GM15510 (cell line): ENCODE measurements around the gene PEF1.

ENCODE experiments used
- POLR2A ChIP-seq: IDR thresholded peaks from 3 replicates; pipeline ENCODE4 v1.6.1; 2011; ENCODE audit warnings: borderline replicate concordance; ENCODE audit not compliant: insufficient read length; ENCODE audit errors: extremely low read depth

PEF1 gene

DNA sequence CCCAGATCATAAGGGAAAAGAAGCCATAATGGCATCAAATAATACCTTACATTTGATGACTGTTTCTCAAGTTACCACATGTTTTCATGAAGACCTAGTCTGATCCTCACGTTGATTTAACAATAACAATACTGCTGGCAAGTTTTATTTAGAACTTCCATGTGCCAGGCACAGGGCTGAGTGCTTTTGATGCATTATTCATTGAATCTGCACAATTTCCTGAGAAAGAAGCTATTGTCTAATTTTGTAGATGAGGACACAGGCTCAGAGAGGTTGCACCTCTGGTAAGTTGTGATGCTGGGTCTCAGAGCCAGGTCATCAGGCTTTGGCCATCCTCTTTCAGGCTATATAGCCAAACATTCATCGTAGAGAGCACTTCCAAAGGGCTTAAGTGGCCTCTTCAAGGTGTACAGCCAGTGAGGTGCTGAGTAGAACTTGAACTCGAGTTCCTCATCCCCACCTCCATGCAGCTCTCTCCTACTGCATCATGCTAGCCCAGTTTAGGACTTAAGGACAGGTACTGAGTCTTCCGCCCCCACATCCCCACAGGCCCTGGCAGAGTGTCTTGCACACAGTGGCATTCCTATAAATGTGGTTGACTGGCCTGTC lies 8.3 kb upstream of the PEF1 start:
- no peak for TF ChIP-seq POLR2A

- no peak for TF ChIP-seq POLR2A
These were observed 7.1 kb upstream of the PEF1 start for GRCh38 chr1:31651766-31652165.

GRCh38 chr1:31651089-31651420 lies 6.4 kb upstream of the PEF1 start:
- TF ChIP-seq POLR2A = no peak

DNA sequence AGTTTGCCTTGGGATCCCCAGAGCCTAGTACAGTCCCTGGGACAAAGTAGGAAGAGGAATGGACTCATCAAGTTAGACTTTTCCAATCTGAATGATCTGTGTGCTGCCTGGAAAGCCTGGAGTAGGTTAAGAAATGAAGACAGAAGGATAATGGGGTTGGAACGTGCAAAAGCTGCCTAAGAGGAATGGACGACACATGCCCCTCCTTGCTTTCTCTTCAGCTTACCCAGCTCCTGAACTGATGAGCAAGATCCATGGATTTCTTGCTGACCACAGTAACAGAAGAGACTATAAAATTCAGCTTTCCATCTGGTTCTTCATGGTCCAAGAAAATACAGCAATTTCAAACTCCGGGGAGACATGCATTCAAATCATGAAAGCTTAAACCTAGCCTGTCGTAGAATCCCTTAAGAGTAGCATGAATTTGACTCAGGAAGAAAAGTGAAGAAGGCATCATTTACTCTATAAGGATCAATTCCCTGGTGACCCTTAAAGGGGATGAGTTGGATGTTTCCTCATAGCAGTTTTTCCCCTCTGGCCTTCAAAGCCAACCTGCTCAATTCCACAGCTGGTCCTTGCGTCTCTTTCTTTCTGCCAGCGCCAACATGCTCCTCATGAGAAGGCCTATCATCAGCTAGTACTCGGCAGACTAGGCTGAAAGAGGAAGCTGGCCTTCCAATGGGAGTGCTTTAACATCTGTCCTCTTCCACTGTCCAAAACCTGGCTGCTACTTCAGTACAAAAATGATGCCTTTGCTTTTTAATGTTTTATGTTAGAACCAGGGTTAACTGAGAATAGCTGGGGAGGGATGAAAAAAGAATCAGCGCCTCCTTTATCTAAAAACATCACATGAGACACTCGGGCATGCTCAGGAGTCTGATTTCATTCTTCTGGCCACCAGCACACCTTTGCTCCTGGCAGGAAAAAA lies 5.7 kb upstream of the PEF1 start:
- no peak for TF ChIP-seq POLR2A

DNA sequence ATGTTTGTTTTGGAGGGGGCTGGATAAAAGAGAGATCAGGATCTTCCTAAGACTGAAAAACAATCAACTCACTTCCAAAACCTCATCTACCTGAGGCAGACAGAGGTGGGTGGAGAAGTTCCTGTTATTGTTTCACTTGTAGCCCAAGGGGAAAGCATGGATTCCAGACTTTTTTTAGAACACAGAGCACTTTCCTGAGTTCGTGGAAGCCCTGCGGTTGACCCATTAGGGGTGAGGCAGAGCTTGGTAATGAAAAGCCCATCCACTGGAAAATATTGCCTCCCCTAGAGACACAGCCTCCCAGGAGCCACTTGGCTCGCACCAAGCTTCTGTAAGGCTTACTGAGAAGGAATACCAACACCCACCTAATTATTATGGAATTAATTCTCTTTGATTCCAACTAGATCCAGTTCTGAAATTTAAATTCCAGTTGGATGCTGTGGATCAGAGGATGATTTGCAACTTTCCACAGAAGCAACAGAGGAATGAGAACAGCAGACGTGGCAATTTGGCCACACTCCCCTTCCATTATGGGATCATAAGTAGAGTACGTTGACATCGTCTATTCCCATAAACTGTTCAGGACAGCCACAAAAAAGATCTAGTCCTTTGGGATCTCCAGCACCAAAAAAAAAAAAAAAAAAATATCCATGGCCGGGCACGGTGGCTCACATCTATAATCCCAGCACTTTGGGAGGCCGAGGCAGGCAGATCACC lies 4.1 kb upstream of the PEF1 start:
- no peak for TF ChIP-seq POLR2A

DNA sequence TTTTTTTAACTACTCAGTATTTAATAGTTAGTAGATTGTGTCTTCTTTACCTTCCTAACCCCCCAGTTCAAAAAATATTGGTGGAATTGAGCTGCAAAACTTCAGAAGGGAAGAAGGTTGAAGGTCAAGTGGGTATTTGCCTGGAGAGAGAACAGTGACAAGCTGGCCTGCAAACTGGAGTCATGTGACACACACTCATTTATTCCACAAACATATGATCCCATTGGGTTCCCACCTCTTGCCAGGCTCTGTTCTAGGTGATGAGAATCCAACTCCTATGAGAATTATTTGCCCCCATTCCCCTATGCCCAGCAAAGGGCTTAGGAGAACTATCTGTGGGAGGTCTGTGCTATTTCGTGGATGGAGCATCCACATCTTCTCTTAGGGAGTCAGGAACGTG lies 3.5 kb upstream of the PEF1 start:
- no peak for TF ChIP-seq POLR2A

- TF ChIP-seq POLR2A = no peak
These were observed 2.4 kb upstream of the PEF1 start for GRCh38 chr1:31647106-31647505.

DNA sequence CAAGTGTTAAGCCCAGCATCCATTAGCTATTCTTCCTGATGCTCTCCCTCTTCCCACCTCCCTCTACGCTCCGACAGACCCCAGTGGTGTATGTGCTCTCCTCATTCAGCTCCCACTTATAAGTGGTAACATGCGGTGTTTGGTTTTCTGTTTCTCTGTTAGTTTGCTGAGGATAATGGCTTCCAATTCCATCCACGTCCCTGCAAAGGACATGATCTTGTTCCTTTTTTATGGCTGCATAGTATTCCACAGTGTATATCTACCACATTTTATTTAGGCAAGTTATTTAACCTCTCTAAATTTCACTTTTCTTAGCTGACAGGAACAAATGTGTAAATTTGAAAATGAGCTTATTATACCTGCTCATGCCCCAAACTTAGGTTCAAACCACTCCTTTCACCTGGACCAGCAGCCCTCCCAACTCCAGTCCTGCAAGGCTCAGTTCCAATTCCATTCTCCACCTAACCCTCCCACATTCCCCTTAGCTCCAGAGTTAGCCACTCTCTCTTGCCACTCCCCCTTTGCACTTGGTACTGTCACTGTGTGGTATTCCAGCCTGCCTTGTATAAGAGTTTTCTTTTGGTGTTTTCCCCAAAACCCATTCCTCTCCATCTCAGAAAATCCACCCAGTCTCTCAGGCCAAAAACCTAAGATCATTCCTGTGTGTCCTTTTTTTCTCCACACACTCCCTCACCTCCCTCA lies 1.7 kb upstream of the PEF1 start:
- no peak for TF ChIP-seq POLR2A

DNA sequence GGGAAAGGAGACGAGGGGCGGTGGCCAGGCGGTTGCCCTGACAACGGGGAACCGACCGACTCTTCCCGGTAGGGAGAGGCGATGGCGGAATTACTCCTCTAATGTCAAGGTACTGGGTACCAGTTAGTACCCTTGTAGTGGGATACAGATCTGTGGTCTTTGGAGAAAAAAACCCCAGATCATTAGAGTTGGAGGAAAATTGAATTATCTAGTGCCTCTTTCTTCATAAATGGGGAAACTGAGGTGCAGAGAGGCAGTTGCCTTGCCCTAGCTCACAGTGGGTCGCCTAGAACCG lies 545 bp upstream of the PEF1 start:
- no peak for TF ChIP-seq POLR2A

DNA sequence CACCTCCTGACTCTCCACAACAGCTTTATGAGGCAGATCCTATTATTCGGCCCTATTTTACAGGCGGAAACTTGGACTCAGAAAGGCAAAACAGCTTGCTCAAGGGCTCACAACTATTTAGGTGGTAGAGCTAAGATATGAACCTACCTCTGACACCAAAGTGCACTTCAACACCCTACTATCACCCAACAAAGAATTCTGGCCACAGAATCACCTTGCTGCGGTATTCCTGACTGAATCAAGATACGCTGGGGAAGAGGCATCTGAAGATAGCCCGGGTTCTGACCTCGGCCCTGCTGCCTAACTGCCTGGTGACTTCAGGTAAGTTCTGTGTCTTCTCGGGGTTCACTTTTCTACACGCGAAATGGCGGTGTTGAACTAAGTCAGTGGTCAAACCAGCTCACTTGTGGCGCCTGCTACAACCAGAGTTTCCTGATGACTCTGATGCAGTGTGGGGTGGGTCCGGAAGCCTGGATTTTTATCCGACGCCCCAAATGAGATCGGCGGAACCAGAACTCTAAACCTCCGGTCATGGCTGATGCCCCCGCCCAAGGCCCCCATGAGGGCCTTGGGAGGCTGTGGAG lies 608 bp downstream of the PEF1 start:
- no peak for TF ChIP-seq POLR2A

- no peak for TF ChIP-seq POLR2A
These were observed 1.8 kb downstream of the PEF1 start for GRCh38 chr1:31642897-31643296.

DNA sequence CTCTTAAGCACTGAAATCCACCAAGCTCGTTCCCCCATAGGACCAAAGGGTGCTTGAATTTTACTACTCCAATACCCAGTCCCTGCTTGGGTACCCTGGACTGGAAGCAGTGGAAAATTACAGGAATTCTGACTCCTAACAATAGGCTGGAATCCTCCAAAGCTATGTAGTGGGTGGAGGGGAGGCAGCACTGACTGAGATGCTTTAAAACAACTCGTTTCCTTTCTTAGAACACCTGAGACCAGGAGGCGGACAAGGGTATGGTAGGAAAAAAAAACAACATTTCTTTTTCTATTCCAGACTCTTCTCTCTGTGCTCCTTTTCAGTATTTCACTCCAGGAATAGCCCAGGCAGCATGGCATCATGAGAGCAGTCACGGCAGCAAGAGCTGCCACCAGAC lies 2.3 kb downstream of the PEF1 start:
- no peak for TF ChIP-seq POLR2A

- no peak for TF ChIP-seq POLR2A
These were observed 3.7 kb downstream of the PEF1 start for GRCh38 chr1:31640964-31641363.

DNA sequence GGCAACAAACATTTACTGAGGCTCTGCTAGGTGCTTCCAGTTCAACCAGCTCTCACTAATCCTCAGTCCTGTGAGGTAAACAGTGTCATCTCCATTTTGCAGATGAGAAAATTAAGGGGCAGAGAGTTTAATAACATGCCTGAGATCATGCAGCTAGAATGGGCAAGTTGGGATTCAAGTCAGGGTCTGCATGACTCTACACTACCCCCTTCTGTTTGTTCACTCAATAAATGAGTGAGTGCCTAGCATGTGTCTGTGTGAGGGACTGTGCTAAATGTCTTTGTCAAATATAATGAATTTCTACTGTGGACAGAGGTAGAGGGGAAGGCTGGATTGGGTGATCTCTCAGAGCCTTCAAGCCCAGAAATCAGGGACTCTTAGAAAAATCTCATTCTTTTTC lies 4.5 kb downstream of the PEF1 start:
- no peak for TF ChIP-seq POLR2A

- no peak for TF ChIP-seq POLR2A
These were observed 5.1 kb downstream of the PEF1 start for GRCh38 chr1:31639543-31639942.

DNA sequence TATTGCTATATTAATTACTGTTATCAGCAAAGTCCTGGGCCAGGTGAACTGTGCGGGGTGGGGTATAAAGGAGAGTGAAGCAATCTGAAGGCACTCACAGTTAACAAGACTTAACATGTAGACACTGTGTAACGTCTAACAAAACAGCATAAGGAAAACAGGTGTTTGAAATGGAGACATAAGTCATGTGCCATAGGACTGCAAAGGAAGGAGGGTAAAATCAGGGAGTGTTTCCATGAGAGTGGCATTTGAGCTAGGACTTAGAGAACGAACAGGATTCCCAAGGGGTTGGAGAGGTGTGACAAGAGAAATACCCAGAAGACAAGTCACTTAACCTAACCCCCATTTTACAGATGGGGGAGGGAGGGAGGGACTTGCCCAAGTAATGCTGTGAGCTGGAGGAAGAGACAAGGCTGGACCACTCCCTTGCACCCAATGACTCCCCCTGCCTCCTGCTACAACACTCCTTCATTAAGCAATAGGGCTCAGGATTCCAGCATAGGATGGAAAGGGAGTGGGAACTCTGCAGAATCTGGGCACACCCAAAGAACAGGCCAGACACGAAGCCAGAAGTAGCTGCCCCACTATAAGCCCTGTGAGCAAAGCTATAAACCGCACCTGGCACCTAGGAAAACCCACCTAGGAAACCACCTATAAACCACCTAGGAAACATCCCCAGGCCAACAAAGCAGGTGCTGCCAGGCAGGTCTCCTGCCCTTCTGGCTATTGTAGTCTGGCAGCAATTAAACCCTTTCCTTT lies 6.6 kb downstream of the PEF1 start:
- TF ChIP-seq POLR2A = no peak
